GM12864 (cell line): ENCODE data around the gene WWOX.

Experiments
- DNase-seq: peaks from one replicate; pipeline ENCODE4 v3.0.0-alpha.2; 2011; ENCODE audit warnings: low read depth
- H3K4me3 ChIP-seq: 2 replicates; pipeline ENCODE4 v1.5.1; 2011; ENCODE audit warnings: mild to moderate bottlenecking, low read depth, low read length, control low read depth
- CTCF ChIP-seq: IDR thresholded peaks from 2 replicates; pipeline ENCODE4 v1.5.1; 2011; ENCODE audit warnings: low read depth, mild to moderate bottlenecking, moderate library complexity, low read length, control low read depth, inconsistent platforms; ENCODE audit errors: missing control alignments

Gene WWOX

GRCh38 chr16:79137426-79137939 is 1038.0 kb downstream of the WWOX start:
- no peak for DNase-seq
- TF ChIP-seq CTCF: no peak
- H3K4me3 ChIP-seq: no peak overlapping the region

GRCh38 chr16:79139799-79140198 is 1040.3 kb downstream of the WWOX start:
- no peak overlapping the region for H3K4me3 ChIP-seq
- TF ChIP-seq CTCF: no peak

GRCh38 chr16:79143026-79143425 is 1043.6 kb downstream of the WWOX start:
- no peak for DNase-seq
- TF ChIP-seq CTCF: no peak
- no peak overlapping the region for H3K4me3 ChIP-seq

More at GRCh38 chr16:79139799-79140198, 1040.3 kb downstream of the WWOX start:
- no peak for DNase-seq

- DNase-seq: no peak
- no peak for TF ChIP-seq CTCF
- H3K4me3 ChIP-seq: no peak overlapping the region
Measured at GRCh38 chr16:79150151-79150550, 1050.7 kb downstream of the WWOX start.

GRCh38 chr16:79150632-79151310 is 1051.3 kb downstream of the WWOX start:
- no peak for TF ChIP-seq CTCF
- no peak overlapping the region for H3K4me3 ChIP-seq
- DNase-seq: no peak

GRCh38 chr16:79154086-79154485 is 1054.6 kb downstream of the WWOX start:
- no peak for TF ChIP-seq CTCF
- H3K4me3 ChIP-seq: no peak overlapping the region
- no peak for DNase-seq

- no peak overlapping the region for H3K4me3 ChIP-seq
- no peak for DNase-seq
- no peak for TF ChIP-seq CTCF
Measured at GRCh38 chr16:79155471-79155870, 1056.0 kb downstream of the WWOX start.
